Liver (tissue), 9 donors: ENCODE data around the gene PLP2. TPM values are rescaled to one million over a fixed set of nuclear protein-coding genes. Genes with fewer than 3 reads are reported as not detected.

Experiments used
- DNase-seq: peaks from one replicate; pipeline ENCODE4 v3.0.0-alpha.2; 2017; ENCODE audit warnings: low spot score
- H3K27ac ChIP-seq, 2 donors: one replicate each; pipeline ENCODE4 v1.7.0; 2013; ENCODE audit warnings: inconsistent platforms in 2 of 2, low read length in 2 of 2, control low read depth in 1 of 2, low read depth in 1 of 2, mild to moderate bottlenecking in 1 of 2
- H3K27me3 ChIP-seq, 4 donors: one replicate each; pipeline versions ENCODE4 v1.6.1 to v1.7.0; 2013; ENCODE audit warnings: low read length in 3 of 4, inconsistent platforms in 1 of 4, mild to moderate bottlenecking in 1 of 4, moderate library complexity in 1 of 4; ENCODE audit not compliant: control insufficient read depth in 4 of 4, insufficient read depth in 4 of 4
- H3K36me3 ChIP-seq, 4 donors: one replicate each; pipeline versions ENCODE4 v1.6.1 to v1.7.0; 2013; ENCODE audit warnings: low read length in 3 of 4, mild to moderate bottlenecking in 3 of 4, low read depth in 1 of 4, moderate library complexity in 1 of 4; ENCODE audit not compliant: control insufficient read depth in 4 of 4, insufficient read depth in 3 of 4
- H3K4me1 ChIP-seq, 4 donors: one replicate each; pipeline versions ENCODE4 v1.6.1 to v1.7.0; 2013; ENCODE audit warnings: low read length in 3 of 4, mild to moderate bottlenecking in 3 of 4, moderate library complexity in 1 of 4; ENCODE audit not compliant: control insufficient read depth in 4 of 4, insufficient read depth in 4 of 4
- H3K4me3 ChIP-seq, 3 donors: one replicate each; pipeline versions ENCODE4 v1.6.1 to v1.7.0; 2013; ENCODE audit warnings: low read length in 3 of 3, control low read depth in 1 of 3, low read depth in 1 of 3, mild to moderate bottlenecking in 1 of 3
- H3K9ac ChIP-seq, 2 donors: one replicate each; pipeline ENCODE4 v1.7.0; 2013; ENCODE audit warnings: low read length in 2 of 2, mild to moderate bottlenecking in 2 of 2, moderate library complexity in 2 of 2, control low read depth in 1 of 2, low read depth in 1 of 2
- H3K9me3 ChIP-seq, 4 donors: one replicate each; pipeline versions ENCODE4 v1.6.1 to v1.7.0; 2013; ENCODE audit warnings: low read length in 3 of 4; ENCODE audit not compliant: control insufficient read depth in 4 of 4
- FOXA1 ChIP-seq: IDR thresholded peaks from 2 replicates; pipeline ENCODE4 v1.6.1; 2016; ENCODE audit warnings: antibody characterized with exemption
- GABPA ChIP-seq, 2 donors: IDR thresholded peaks in 1 of 2; conservative IDR thresholded peaks in 1 of 2; 2 replicates each; pipeline ENCODE4 v1.6.1; 2016; ENCODE audit warnings: antibody characterized with exemption in 2 of 2, mild to moderate bottlenecking in 1 of 2, moderate library complexity in 1 of 2
- HNF4A ChIP-seq, 2 donors: conservative IDR thresholded peaks; 2 replicates each; pipeline ENCODE4 v1.6.1; 2016; ENCODE audit warnings: antibody characterized with exemption in 2 of 2, mild to moderate bottlenecking in 2 of 2
- HNF4G ChIP-seq: IDR thresholded peaks from 2 replicates; pipeline ENCODE4 v1.6.1; 2016; ENCODE audit warnings: antibody characterized with exemption
- JUND ChIP-seq, 2 donors: IDR thresholded peaks; 2 replicates each; pipeline ENCODE4 v1.6.1; 2016; ENCODE audit warnings: antibody characterized with exemption in 2 of 2
- RAD21 ChIP-seq, 2 donors: IDR thresholded peaks; 2 replicates each; pipeline ENCODE4 v1.6.1; 2016; ENCODE audit warnings: antibody characterized with exemption in 2 of 2, mild to moderate bottlenecking in 2 of 2
- RXRA ChIP-seq, 2 donors: IDR thresholded peaks; 2 replicates each; pipeline ENCODE4 v1.6.1; 2017 to 2018; ENCODE audit warnings: antibody characterized with exemption in 2 of 2, mild to moderate bottlenecking in 1 of 2
- SP1 ChIP-seq: IDR thresholded peaks from 2 replicates; pipeline ENCODE4 v1.6.1; 2018; ENCODE audit warnings: antibody characterized with exemption, mild to moderate bottlenecking
- TAF1 ChIP-seq: conservative IDR thresholded peaks from 2 replicates; pipeline ENCODE4 v1.6.1; 2016; ENCODE audit warnings: antibody characterized with exemption, mild to moderate bottlenecking
- YY1 ChIP-seq: IDR thresholded peaks from 2 replicates; pipeline ENCODE4 v1.6.1; 2016; ENCODE audit warnings: antibody characterized with exemption, mild to moderate bottlenecking
- WGBS: extraction: QIAGEN DNeasy Blood & Tissue Kit; methylation state at CpG from one replicate; pipeline ENCODE4 v1.1.7; 2013; 5-methylcytosine and 5-hydroxymethylcytosine counted together
- polyA plus RNA-seq, 2 donors: library from polyadenylated mRNA; stranded (reverse) in 1 of 2; unstranded in 1 of 2; fragments of 200-250 nt in 1 of 2; fragments of >200 nt in 1 of 2; fragmentation: Nextera tagmentation in 1 of 2; extraction: Ambion mirVana in 1 of 2; gene quantifications; one replicate each; pipeline versions ENCODE4 v1.2.1 to v1.2.3, GENCODE V29; 2013 to 2015
- total RNA-seq, 2 donors: library from RNA; depleted of rRNA; stranded (reverse); fragments of >200 nt; gene quantifications; one replicate each; pipeline ENCODE4 v1.2.3, GENCODE V29; 2014
- TF ChIP-seq, protein P1 (sequence below): IDR thresholded peaks from 2 replicates; pipeline ENCODE4 v1.6.1; 2016; ENCODE audit warnings: antibody characterized with exemption
- TF ChIP-seq, protein P2 (sequence below): fragments of 150-350 bp; IDR thresholded peaks from 2 replicates; pipeline ENCODE4 v1.5.1; 2017; ENCODE audit warnings: improper control_type of control experiment, low read depth, low read length; ENCODE audit not compliant: missing input control
- TF ChIP-seq, protein P3 (sequence below): IDR thresholded peaks from 2 replicates; pipeline ENCODE4 v1.6.1; 2016; ENCODE audit warnings: antibody characterized with exemption
- TF ChIP-seq, protein P4 (sequence below): IDR thresholded peaks from 2 replicates; pipeline ENCODE4 v1.6.1; 2016; ENCODE audit warnings: antibody characterized with exemption, mild to moderate bottlenecking
- donor health status: healthy.
- donor health status: healthy.
- donor health status: healthy.
- donor health status: healthy.
- donor health status: healthy.

PLP2 gene
- total and polyA plus RNA-seq, 4 donors: 2.4 to 24.5 (median 14.7) TPM

- Histone ChIP-seq H3K27me3 (no peaks in the 10 kb centered on the region), H3K4me3 (no peak overlapping the region), H3K4me1 (no peaks in the 10 kb centered on the region), H3K9ac (no peak overlapping the region), H3K9me3 (no peaks in the 10 kb centered on the region), H3K27ac (no peak overlapping the region), H3K36me3 (no peaks in the 10 kb centered on the region)
- TF ChIP-seq, protein P1, sequence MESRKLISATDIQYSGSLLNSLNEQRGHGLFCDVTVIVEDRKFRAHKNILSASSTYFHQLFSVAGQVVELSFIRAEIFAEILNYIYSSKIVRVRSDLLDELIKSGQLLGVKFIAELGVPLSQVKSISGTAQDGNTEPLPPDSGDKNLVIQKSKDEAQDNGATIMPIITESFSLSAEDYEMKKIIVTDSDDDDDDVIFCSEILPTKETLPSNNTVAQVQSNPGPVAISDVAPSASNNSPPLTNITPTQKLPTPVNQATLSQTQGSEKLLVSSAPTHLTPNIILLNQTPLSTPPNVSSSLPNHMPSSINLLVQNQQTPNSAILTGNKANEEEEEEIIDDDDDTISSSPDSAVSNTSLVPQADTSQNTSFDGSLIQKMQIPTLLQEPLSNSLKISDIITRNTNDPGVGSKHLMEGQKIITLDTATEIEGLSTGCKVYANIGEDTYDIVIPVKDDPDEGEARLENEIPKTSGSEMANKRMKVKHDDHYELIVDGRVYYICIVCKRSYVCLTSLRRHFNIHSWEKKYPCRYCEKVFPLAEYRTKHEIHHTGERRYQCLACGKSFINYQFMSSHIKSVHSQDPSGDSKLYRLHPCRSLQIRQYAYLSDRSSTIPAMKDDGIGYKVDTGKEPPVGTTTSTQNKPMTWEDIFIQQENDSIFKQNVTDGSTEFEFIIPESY: no peak
- no peak for DNase-seq
- WGBS: 75% methylated on average over 9 of the region's 9 CpGs
These were observed 39.4 kb downstream of the PLP2 start for GRCh38 chrX:49211074-49211473.

DNA sequence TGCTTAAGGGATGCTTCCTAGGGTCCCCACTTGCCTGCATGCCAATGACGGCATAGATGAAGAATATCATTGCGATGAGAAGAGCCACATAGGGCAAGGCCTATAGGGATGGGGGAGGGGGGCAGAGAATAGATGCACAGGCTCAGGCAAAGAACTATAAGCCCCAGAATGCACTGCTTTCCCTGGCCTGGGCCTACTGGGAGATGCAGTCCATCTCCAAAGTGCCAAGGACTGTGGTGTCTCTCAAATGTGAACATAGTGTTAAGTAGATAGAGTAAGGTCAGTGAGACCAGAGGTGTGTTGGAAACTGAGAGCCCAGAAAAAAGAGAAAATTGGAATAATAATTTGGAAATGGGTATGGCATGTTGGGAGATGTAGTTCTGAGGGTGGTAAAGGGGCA lies 40.5 kb downstream of the PLP2 start:
- DNase-seq: no peak
- H3K9me3 ChIP-seq: no peaks in the 10 kb centered on the region
- no peaks in the 10 kb centered on the region for H3K36me3 ChIP-seq
- H3K27me3 ChIP-seq: no peaks in the 10 kb centered on the region
- H3K4me3 ChIP-seq: no peak overlapping the region
- H3K27ac ChIP-seq: no peak overlapping the region
- no peaks in the 10 kb centered on the region for H3K4me1 ChIP-seq
- TF ChIP-seq, protein P1: no peak
- TF ChIP-seq RXRA (IDR thresholded peaks at IDR 0.05): no peak
- no peak for TF ChIP-seq SP1
- TF ChIP-seq, protein P2, sequence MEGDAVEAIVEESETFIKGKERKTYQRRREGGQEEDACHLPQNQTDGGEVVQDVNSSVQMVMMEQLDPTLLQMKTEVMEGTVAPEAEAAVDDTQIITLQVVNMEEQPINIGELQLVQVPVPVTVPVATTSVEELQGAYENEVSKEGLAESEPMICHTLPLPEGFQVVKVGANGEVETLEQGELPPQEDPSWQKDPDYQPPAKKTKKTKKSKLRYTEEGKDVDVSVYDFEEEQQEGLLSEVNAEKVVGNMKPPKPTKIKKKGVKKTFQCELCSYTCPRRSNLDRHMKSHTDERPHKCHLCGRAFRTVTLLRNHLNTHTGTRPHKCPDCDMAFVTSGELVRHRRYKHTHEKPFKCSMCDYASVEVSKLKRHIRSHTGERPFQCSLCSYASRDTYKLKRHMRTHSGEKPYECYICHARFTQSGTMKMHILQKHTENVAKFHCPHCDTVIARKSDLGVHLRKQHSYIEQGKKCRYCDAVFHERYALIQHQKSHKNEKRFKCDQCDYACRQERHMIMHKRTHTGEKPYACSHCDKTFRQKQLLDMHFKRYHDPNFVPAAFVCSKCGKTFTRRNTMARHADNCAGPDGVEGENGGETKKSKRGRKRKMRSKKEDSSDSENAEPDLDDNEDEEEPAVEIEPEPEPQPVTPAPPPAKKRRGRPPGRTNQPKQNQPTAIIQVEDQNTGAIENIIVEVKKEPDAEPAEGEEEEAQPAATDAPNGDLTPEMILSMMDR: no peak
- TF ChIP-seq GABPA (IDR thresholded peaks at IDR 0.05 in 1 of 2, conservative IDR thresholded peaks at IDR 0.05 in 1 of 2): no peak
- TF ChIP-seq, protein P3, sequence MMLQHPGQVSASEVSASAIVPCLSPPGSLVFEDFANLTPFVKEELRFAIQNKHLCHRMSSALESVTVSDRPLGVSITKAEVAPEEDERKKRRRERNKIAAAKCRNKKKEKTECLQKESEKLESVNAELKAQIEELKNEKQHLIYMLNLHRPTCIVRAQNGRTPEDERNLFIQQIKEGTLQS: no peak
- no peak for TF ChIP-seq HNF4G
- TF ChIP-seq TAF1: no peak
- no peak for TF ChIP-seq FOXA1
- no peak for TF ChIP-seq JUND (IDR thresholded peaks at IDR 0.05)
- TF ChIP-seq, protein P4, sequence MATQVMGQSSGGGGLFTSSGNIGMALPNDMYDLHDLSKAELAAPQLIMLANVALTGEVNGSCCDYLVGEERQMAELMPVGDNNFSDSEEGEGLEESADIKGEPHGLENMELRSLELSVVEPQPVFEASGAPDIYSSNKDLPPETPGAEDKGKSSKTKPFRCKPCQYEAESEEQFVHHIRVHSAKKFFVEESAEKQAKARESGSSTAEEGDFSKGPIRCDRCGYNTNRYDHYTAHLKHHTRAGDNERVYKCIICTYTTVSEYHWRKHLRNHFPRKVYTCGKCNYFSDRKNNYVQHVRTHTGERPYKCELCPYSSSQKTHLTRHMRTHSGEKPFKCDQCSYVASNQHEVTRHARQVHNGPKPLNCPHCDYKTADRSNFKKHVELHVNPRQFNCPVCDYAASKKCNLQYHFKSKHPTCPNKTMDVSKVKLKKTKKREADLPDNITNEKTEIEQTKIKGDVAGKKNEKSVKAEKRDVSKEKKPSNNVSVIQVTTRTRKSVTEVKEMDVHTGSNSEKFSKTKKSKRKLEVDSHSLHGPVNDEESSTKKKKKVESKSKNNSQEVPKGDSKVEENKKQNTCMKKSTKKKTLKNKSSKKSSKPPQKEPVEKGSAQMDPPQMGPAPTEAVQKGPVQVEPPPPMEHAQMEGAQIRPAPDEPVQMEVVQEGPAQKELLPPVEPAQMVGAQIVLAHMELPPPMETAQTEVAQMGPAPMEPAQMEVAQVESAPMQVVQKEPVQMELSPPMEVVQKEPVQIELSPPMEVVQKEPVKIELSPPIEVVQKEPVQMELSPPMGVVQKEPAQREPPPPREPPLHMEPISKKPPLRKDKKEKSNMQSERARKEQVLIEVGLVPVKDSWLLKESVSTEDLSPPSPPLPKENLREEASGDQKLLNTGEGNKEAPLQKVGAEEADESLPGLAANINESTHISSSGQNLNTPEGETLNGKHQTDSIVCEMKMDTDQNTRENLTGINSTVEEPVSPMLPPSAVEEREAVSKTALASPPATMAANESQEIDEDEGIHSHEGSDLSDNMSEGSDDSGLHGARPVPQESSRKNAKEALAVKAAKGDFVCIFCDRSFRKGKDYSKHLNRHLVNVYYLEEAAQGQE: no peak
- TF ChIP-seq YY1: no peak
- TF ChIP-seq HNF4A (conservative IDR thresholded peaks at IDR 0.05): no peak
- TF ChIP-seq RAD21 (IDR thresholded peaks at IDR 0.05): no peak
- H3K9ac ChIP-seq: no peak overlapping the region
- 78% methylated on average over 2 of the region's 2 CpGs for WGBS
